Fibroblast of lung (primary cell): ENCODE measurements around the gene SORCS2. TPM values are rescaled to one million over a fixed set of nuclear protein-coding genes. Genes with fewer than 3 reads are reported as not detected.

Experiments used
- DNase-seq, 2 donors: peaks; one replicate each; pipeline versions ENCODE4 v3.0.0 to v3.0.0-alpha.2; 2010; ENCODE audit warnings: low read depth in 2 of 2
- H2AFZ ChIP-seq: 2 replicates; pipeline ENCODE4 v1.5.1; 2012; ENCODE audit warnings: low read length, control low read depth, inconsistent platforms
- H3K27ac ChIP-seq: 2 replicates; pipeline ENCODE4 v1.5.1; 2011; ENCODE audit warnings: low read length, control low read depth; ENCODE audit not compliant: insufficient read depth
- H3K27me3 ChIP-seq: 2 replicates; pipeline ENCODE4 v1.5.1; 2011; ENCODE audit warnings: mild to moderate bottlenecking, low read length; ENCODE audit not compliant: control insufficient read depth, insufficient read depth
- H3K36me3 ChIP-seq: 2 replicates; pipeline ENCODE4 v1.5.1; 2011; ENCODE audit warnings: low read length; ENCODE audit not compliant: control insufficient read depth, insufficient read depth
- H3K4me1 ChIP-seq: 2 replicates; pipeline ENCODE4 v1.5.1; 2011; ENCODE audit warnings: low read length; ENCODE audit not compliant: control insufficient read depth, insufficient read depth; ENCODE audit errors: extremely low read depth
- H3K4me2 ChIP-seq: 2 replicates; pipeline ENCODE4 v1.5.1; 2011; ENCODE audit warnings: low read length, control low read depth; ENCODE audit not compliant: insufficient read depth; ENCODE audit errors: extremely low read depth
- H3K4me3 ChIP-seq, 4 experiments: fragments of 200-600 bp in 1 of 4; sonication (generic) in 1 of 4; replicated peaks in 1 of 4; 2 replicates each; pipeline ENCODE4 v1.5.1; 2011 to 2016; ENCODE audit warnings: low read length in 4 of 4, low read depth in 3 of 4, mild to moderate bottlenecking in 3 of 4, control low read depth in 2 of 4, inconsistent platforms in 1 of 4, mixed read lengths in 1 of 4; ENCODE audit not compliant: insufficient read depth in 1 of 4; ENCODE audit errors: control extremely low read depth in 1 of 4
- H3K79me2 ChIP-seq: 2 replicates; pipeline ENCODE4 v1.5.1; 2012; ENCODE audit warnings: mild to moderate bottlenecking, low read length, inconsistent platforms; ENCODE audit not compliant: control insufficient read depth, insufficient read depth
- H3K9ac ChIP-seq: 2 replicates; pipeline ENCODE4 v1.5.1; 2011; ENCODE audit warnings: mild to moderate bottlenecking, low read length, control low read depth; ENCODE audit not compliant: insufficient read depth
- H3K9me3 ChIP-seq: 2 replicates; pipeline ENCODE4 v1.5.1; 2012; ENCODE audit warnings: low read depth, low read length; ENCODE audit not compliant: control insufficient read depth, insufficient read depth
- H4K20me1 ChIP-seq: 2 replicates; pipeline ENCODE4 v1.5.1; 2011; ENCODE audit warnings: low read length; ENCODE audit not compliant: control insufficient read depth, insufficient read depth; ENCODE audit errors: extremely low read depth
- CTCF ChIP-seq, 2 donors: IDR thresholded peaks in 1 of 2; conservative IDR thresholded peaks in 1 of 2; 1 replicate in 1 of 2; 2 replicates in 1 of 2; pipeline ENCODE4 v1.5.1; 2011 to 2012; ENCODE audit warnings: low read length in 2 of 2, control low read depth in 1 of 2, inconsistent platforms in 1 of 2, low read depth in 1 of 2, mild to moderate bottlenecking in 1 of 2
- EZH2 ChIP-seq: IDR thresholded peaks from 2 replicates; pipeline ENCODE4 v1.5.1; 2012; ENCODE audit warnings: low read length, control low read depth, mild to moderate bottlenecking; ENCODE audit errors: missing control alignments
- polyA plus RNA-seq, 2 donors: library from polyadenylated mRNA; depleted of rRNA in 1 of 2; stranded (reverse) in 1 of 2; unstranded in 1 of 2; fragments of >200 nt; gene quantifications; 2 replicates each; pipeline ENCODE4 v1.2.1, GENCODE V29; 2011 to 2012; ENCODE audit warnings: missing spikeins in 1 of 2
- total RNA-seq: library from RNA; depleted of rRNA; stranded (reverse); fragments of >200 nt; gene quantifications from 2 replicates; pipeline ENCODE4 v1.2.1, GENCODE V29; 2014

The SORCS2 gene
- total and polyA plus RNA-seq, 2 donors (not counting 1 experiment from before 2014, with no cell fraction given), result 0.17 to 0.41 TPM

- Histone ChIP-seq H2AFZ (no peak overlapping the region), H3K4me1 (peaks cover 4% of the 10 kb centered on the region), H3K4me2 (no peak overlapping the region), H4K20me1 (no peaks in the 10 kb centered on the region), H3K36me3 (no peaks in the 10 kb centered on the region), H3K27me3 (no peaks in the 10 kb centered on the region), H3K9me3 (no peaks in the 10 kb centered on the region), H3K9ac (no peak overlapping the region), H3K27ac (no peak overlapping the region), H3K4me3 (no peak overlapping the region), H3K79me2 (no peaks in the 10 kb centered on the region)
- peak in 1 of 2 donors; percentile 38 for DNase-seq
- TF ChIP-seq EZH2 (no peak), CTCF (conservative IDR thresholded peaks at IDR 0.05 in 1 of 2, IDR thresholded peaks at IDR 0.05 in 1 of 2; ENCODE audit: low read depth in 1 of 2, low read length in 2 of 2) (no peak)
Measured at GRCh38 chr4:7655511-7656243, 463.3 kb downstream of the SORCS2 start.

GRCh38 chr4:7656244-7656800 is 464.0 kb downstream of the SORCS2 start:
- no peak for DNase-seq
- Histone ChIP-seq H4K20me1 (no peaks in the 10 kb centered on the region), H3K27me3 (no peaks in the 10 kb centered on the region), H3K4me1 (peaks cover under 1% of the 10 kb centered on the region), H3K36me3 (no peaks in the 10 kb centered on the region), H3K4me3 (no peak overlapping the region), H3K27ac (no peak overlapping the region), H3K4me2 (no peak overlapping the region), H2AFZ (no peak overlapping the region), H3K9ac (no peak overlapping the region), H3K9me3 (no peaks in the 10 kb centered on the region), H3K79me2 (no peaks in the 10 kb centered on the region)
- TF ChIP-seq CTCF (conservative IDR thresholded peaks at IDR 0.05 in 1 of 2, IDR thresholded peaks at IDR 0.05 in 1 of 2; ENCODE audit: low read depth in 1 of 2, low read length in 2 of 2) (no peak), EZH2 (no peak)

GRCh38 chr4:7657545-7658297 is 465.4 kb downstream of the SORCS2 start:
- no peak overlapping the region for H3K9ac ChIP-seq
- H3K4me3 ChIP-seq, result no peak overlapping the region
- no peak for DNase-seq
- no peaks in the 10 kb centered on the region for H3K36me3 ChIP-seq
- no peak overlapping the region for H3K4me2 ChIP-seq
- H3K27me3 ChIP-seq, result no peaks in the 10 kb centered on the region
- H2AFZ ChIP-seq, result no peak overlapping the region
- no peaks in the 10 kb centered on the region for H4K20me1 ChIP-seq
- TF ChIP-seq CTCF (conservative IDR thresholded peaks at IDR 0.05 in 1 of 2, IDR thresholded peaks at IDR 0.05 in 1 of 2; ENCODE audit: low read depth in 1 of 2, low read length in 2 of 2) (no peak), EZH2 (no peak)
- H3K79me2 ChIP-seq, result no peaks in the 10 kb centered on the region
- H3K27ac ChIP-seq, result no peak overlapping the region
- no peaks in the 10 kb centered on the region for H3K4me1 ChIP-seq
- no peaks in the 10 kb centered on the region for H3K9me3 ChIP-seq
